GM12873 (cell line): ENCODE data around the gene ADGB.

ENCODE experiments used
- TF ChIP-seq, protein P1 (sequence below): IDR thresholded peaks from 2 replicates; pipeline ENCODE4 v1.5.1; 2012; ENCODE audit warnings: low read depth, mild to moderate bottlenecking, moderate library complexity, low read length, control low read depth; ENCODE audit not compliant: insufficient read depth; ENCODE audit errors: missing control alignments

The ADGB gene

DNA sequence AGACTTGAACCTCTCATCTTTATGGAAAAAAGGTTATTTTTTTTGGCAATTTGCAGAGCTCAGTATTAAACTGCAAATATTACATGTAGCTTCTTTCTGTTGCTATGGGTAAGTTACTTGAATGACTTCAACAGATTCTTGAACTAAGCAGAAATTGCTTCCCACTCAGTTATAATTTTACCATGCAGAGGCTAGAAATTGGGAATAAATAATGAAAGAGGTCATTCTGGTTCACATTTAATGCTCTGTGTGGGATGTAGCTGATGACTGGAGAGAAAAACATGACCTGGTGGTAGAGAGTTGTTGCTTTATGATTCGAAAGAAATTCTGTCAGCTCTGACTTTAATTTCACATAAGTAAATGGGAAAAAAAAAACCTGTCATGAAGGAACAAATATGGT, 16.8 kb upstream of the ADGB start:
- TF ChIP-seq, protein P1, sequence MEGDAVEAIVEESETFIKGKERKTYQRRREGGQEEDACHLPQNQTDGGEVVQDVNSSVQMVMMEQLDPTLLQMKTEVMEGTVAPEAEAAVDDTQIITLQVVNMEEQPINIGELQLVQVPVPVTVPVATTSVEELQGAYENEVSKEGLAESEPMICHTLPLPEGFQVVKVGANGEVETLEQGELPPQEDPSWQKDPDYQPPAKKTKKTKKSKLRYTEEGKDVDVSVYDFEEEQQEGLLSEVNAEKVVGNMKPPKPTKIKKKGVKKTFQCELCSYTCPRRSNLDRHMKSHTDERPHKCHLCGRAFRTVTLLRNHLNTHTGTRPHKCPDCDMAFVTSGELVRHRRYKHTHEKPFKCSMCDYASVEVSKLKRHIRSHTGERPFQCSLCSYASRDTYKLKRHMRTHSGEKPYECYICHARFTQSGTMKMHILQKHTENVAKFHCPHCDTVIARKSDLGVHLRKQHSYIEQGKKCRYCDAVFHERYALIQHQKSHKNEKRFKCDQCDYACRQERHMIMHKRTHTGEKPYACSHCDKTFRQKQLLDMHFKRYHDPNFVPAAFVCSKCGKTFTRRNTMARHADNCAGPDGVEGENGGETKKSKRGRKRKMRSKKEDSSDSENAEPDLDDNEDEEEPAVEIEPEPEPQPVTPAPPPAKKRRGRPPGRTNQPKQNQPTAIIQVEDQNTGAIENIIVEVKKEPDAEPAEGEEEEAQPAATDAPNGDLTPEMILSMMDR = no peak

DNA sequence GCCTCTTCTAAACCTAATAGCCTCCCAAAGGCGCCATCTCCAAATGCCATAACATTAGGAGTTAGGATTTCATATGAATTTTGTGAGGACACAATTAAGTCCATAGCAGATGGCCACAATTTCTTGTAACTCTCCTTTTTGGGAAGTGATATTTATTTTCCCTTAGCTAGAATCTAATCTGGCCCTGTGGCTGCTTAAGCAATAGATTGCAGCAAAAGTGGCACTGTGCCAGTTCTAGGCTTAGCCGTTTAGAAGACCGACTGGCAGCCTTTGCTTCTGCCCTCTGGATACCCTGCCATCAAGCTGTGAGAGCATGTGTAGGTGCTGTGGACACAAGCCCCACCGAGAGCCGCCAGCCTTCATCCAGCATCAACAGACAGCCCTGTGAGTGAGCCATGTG, 15.9 kb upstream of the ADGB start:
- TF ChIP-seq, protein P1 = no peak

DNA sequence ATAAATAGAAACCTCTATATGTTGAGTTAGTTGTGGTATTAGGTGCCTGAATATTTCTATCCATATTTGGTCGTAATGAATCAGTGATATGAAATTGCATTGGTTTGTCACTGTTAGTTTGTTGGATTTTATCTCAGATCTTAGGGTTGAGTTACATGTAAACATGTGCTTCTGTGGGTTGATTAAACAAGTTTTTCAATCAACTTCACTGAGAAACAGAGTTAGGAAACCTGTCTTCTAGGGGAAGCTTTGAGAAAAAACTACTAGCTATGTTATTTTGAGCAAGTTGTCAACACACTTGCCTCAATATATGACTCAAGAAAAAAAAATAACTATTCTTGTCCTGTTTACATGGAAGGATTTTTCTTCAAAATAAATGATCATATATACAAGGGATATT, 14.8 kb upstream of the ADGB start:
- TF ChIP-seq, protein P1 = no peak

DNA sequence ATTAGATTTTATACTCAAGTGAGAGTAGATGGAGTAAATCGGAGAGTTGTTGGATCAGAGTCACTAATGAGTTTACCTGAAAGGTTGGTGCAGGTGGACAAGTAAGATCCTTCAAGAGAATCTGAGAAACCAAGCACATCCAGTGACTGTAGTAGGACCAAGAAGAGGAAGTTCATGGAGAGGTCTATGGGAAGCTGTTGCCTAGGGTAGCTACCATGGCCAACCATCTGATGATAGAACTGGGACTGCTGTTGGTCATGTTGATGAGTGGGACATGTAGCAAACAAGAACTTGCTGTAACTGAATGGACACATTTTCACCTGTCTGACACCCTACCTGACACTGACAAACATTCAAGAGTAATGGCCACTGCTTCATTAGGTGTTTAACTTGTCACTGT, 11.3 kb upstream of the ADGB start:
- TF ChIP-seq, protein P1 = no peak

DNA sequence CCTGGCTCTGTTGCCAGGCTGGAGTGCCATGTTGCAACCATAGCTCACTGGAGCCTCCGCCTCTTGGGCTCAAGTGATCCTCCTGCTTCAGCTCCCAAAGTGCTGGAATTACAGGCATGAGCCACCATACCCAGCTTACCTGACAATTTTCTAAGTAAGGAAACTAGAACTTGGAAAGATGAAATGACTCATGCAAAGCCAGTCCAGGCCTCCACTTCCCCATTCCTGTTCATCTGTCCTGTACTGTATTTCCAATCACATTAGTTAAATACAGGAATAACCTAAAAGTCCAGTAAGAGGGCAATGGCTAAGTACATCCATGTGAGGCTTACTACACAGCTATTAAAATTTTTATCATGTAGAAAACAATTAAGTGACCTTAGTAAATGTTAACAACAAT, 8.3 kb upstream of the ADGB start:
- TF ChIP-seq, protein P1 = no peak

DNA sequence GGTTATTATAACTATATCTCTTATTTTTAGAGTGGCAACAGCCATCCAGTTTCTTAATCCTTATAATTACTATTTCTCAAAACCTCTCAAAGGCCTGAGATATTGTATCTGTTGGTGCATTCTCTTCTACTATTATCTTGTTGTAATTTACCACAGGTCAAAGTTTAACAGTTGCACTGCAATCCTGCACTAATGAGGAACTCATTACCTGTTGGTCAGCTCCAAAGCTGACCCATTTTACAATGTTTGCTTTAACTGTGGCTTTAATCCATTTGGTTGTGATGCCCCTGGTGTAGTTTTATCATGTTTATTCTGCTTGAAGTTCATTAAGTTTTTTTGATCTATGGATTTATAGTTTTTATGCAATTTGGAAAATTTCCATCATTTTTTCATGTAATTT, 6.3 kb upstream of the ADGB start:
- TF ChIP-seq, protein P1 = no peak

DNA sequence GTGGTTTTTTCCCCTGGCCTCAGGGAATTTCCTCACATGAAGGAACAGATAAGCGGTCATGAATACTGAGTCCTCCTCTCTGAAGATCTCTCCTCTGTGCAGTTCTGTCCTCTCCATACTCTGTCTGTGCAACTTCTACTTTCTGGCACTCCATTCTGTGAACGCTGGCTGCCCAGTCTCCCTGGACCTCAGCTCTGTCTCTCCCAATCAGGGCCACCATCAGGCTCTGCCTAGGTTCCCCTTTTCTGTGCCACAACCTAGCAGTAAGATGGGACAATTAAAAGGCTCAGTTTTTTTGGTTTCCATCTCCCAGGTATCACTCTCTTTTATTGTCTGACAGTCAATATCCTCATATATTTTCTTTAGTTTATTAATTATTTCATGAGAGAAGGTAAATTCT, 4.8 kb upstream of the ADGB start:
- TF ChIP-seq, protein P1 = no peak

DNA sequence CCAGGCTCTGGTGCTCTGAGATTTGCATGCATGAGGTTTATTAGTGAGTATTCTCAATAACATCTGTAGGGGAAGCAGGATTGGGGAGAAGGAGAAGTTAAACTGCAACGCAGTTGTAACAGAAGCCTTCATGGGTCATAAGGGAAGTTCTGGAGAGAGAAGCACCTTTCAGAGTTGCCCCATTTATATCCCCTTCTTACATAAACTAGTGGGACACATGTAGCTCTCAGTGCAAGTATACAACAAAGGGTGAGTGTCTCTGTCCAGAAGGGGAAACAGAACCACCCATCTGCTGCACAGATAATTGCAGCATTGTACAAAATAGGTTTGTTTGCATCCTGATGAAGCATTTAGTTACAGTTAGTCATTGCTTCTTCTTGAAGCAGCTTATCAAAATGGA, 4.3 kb upstream of the ADGB start:
- TF ChIP-seq, protein P1 = no peak
